ENCODE measurements around the gene ARID1A. TPM values are rescaled to one million over a fixed set of nuclear protein-coding genes. Genes with fewer than 3 reads are reported as not detected.

ARID1A gene
- total RNA-seq, 1 experiment from 2014 or later = 26.2 TPM

DNA sequence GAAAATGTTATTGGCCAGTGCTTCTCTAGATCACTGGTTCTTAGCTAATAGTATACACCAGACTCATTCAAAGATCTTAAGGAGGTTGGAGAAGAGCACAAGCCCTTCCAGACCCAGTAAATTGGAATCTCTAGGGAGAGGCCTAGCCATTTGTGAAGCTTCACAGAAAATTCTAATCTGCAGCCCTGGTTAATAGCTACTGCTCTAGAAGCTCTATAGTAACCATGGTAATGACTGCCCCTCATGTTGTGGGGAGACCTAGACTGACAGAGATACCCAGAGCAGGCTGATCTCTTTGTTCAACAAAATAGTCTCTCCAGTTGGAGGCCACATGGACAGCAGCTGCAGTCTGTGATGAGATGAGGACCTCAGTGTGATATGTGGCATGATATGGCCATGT is 31.7 kb downstream of the ARID1A start:
- DNase-seq (ENCODE audit: low read depth) = no peak

DNA sequence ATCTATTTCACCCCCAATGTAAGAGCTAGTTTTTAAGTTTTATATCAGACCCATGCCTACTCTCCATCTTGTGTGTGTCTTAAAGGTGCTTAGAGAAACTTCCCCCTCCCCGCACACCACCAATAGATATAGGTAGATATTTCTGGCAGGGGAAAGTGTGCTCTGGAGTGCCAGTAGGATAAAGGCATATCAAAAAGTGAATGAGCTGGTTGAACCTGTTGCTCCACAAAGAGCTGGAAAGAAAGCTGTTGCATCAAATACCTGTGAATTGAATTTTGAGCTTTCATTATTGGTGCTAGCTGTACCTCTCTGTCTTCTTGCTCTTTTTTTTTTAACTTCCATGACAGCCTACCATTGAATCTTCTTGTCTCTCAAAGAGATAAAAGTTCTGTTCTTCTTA is 32.8 kb downstream of the ARID1A start:
- no peak for DNase-seq (ENCODE audit: low read depth)

DNA sequence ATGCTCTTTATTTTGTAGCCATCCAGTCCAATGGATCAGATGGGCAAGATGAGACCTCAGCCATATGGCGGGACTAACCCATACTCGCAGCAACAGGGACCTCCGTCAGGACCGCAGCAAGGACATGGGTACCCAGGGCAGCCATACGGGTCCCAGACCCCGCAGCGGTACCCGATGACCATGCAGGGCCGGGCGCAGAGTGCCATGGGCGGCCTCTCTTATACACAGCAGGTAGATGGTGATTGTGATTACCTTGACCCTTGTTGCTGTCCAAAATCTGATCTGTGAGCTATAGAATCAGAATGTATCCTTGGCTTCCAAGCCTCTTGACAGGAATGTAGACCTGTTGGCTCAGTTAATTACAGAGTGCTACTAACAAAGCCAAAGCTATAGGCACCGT is 33.8 kb downstream of the ARID1A start:
- no peak for DNase-seq (ENCODE audit: low read depth)

- DNase-seq (ENCODE audit: low read depth) = no peak
Observed at GRCh38 chr1:26730695-26731094, 34.9 kb downstream of the ARID1A start.

DNA sequence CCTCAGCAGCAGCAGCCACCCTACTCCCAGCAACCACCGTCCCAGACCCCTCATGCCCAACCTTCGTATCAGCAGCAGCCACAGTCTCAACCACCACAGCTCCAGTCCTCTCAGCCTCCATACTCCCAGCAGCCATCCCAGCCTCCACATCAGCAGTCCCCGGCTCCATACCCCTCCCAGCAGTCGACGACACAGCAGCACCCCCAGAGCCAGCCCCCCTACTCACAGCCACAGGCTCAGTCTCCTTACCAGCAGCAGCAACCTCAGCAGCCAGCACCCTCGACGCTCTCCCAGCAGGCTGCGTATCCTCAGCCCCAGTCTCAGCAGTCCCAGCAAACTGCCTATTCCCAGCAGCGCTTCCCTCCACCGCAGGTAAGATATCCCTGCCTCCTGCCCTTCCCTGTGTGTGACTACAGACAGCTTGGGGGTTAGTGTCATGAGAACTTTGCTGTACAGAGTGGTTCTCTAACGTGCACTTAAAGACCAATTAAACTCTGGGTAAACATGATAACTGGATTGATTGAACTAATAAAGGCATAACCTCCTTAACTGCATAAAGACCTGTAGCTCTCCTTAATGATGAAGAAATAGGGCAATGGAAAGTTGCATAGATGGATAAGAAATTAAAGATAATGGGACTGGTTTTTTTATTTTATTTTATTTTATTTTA is 35.6 kb downstream of the ARID1A start:
- DNase-seq (ENCODE audit: low read depth) = no peak

DNA sequence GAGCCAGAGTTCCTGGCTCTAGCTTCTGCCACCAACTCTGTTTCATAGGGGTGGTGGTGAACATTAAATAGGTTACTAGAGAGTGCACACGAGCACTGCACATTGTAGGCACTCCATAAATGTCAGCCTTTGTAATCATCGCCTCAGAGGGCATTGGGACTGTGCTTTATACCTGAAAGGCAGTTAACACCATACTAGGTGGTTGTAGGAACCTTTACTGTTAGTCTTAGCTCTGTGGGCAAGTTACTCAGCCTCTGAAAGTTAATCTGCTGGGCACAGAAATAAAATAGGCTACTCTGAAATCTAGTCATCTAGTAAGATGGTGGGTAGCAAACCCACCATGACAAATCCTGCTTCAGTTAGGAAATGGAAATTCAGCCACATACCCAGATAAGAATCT is 37.6 kb downstream of the ARID1A start:
- no peak for DNase-seq (ENCODE audit: low read depth)

DNA sequence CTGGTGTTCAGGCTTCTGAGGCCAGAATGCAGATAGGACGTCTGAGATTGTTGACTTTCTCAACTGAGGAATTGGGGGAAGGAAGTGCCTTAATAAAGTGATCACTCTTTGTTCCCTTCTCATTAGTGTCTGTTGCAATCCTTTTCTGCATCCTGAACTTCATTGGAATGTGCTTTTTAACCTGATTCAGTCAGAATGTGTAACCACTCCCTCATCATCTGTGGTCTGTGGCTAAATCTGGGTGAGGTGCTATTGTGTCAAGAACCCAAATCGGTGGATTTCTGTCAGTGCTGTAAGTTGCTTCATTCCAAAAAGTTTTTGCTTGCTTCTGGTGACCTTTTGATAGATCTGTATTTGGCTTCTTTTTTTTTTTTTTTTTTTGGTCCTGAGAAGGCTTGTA is 38.2 kb downstream of the ARID1A start:
- DNase-seq (ENCODE audit: low read depth) = peak; percentile 81

DNA sequence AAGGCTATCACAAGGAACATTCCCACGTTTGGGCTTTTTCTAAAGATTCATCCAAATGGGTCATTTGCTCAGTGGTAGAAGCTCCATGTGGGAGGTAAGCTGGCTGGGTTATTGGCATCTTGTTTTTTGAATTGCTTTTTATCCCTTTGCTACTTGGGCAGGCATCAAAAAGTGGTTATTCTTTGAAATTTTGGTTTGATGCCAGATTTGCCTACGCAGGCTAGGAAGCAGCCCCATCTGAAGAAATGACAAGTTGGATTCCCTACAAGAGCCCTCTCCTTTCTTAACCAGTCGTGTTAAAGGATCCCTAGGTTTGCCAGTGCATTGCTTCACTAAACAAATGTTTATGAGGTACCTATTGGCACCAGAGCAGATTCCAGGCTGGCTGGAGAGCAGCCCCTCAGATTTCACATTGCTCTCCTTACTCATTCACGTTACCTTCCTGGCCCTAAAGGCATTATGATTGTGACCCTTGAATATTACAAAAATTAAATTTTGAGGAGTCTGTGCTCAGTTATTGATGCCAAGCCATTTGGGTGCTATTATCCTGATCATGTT is 38.8 kb downstream of the ARID1A start:
- no peak for DNase-seq (ENCODE audit: low read depth)

DNA sequence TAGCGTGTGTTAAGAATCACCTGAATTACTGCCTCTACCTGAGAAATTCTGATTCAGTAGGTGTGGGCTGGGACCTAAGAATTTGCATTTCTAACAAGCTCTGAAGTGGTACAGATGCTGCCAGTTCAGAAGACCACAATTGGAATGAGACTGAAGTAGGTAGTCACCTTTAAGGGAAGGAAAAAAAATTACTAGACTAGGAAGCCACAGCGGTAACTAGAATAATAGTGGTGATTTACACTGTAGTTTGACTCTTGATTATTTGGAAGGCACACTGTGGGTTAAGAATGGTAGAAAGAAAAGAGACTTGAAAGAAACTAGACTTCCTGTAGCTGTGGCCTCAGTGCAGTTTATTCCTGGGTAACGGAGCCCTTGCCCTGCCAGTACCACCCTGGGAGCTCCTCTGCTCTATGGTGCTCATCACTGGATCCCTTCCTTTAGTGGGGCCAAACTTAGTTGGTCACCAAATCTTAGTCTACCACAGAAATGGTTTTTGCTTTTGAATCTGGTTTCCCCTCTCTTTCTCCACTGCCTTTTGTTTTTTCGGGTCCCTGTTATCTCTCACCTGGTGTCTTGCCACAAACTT is 43.6 kb downstream of the ARID1A start:
- DNase-seq (ENCODE audit: low read depth) = no peak

GRCh38 chr1:26740023-26740634 is 44.3 kb downstream of the ARID1A start:
- no peak for DNase-seq (ENCODE audit: low read depth)

DNA sequence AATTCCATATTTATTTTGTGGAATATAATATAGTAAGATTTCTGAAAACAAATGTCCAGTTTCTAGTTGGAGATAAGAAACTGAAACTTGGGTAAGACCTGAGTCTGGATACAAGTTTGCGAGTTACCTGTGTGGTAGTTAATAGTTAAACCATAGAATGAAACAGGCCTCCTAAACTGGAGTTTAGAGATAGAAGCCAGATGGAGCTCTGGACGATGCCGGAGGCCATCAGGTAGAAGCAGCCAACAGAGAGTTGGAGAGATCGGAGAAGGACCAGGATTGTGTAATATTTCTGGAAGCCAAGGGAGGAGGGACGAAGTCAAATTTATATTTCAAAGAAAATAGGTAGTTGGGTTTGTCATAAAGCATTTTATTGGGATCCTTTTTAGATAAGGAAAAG is 45.1 kb downstream of the ARID1A start:
- no peak for DNase-seq (ENCODE audit: low read depth)

GRCh38 chr1:26743426-26744059 is 47.7 kb downstream of the ARID1A start:
- no peak for DNase-seq (ENCODE audit: low read depth)

DNA sequence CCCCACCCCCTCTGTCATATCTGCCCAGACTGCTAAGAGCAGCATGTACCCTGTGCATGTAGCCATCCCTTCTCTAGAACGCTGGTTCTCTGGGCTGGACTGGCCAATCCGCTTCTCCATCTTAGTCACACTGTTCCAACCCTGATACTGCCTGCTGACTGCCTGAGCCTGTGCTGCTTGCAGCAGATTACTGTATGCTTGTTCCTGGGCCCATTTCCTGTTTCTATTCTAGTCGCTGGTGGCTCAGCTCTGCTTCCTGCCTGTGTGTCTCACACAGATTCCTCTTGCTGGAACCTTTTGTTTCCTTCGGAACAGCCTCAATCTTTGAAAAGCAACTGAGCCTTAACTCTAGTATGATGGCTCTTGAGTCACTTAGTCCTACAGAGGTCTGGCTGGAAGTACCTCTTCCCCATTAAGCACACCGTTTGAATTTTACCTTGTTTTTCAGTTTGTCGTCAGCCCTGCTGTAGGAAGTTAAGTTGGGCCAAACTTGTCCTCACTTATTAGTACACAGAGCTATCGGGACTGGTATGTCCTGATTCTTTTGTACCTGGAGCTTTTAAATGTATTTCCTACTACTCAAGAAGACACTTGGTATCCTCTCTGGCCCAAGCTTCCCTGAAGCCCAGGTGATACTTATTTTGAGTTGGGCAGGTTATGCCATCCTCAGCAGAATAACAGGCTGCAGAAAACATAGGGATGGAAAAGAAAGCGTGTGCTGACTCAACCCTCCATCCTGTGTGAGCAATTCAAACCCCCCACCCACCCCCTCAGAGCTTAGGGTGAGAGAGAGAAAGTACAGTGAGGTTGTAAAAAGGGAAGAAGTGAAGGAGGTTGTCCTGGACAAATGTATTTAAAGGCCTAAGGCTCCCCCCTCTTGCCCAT is 48.5 kb downstream of the ARID1A start:
- DNase-seq (ENCODE audit: low read depth) = peak; percentile 95

- peak; percentile 57 for DNase-seq (ENCODE audit: low read depth)
Observed at GRCh38 chr1:26745191-26745590, 49.4 kb downstream of the ARID1A start.

- DNase-seq (ENCODE audit: low read depth) = no peak
Observed at GRCh38 chr1:26747048-26747447, 51.2 kb downstream of the ARID1A start.

GRCh38 chr1:26748351-26748750 is 52.5 kb downstream of the ARID1A start:
- no peak for DNase-seq (ENCODE audit: low read depth)

- no peak for DNase-seq (ENCODE audit: low read depth)
Observed at GRCh38 chr1:26749458-26749857, 53.6 kb downstream of the ARID1A start.

- no peak for DNase-seq (ENCODE audit: low read depth)
Observed at GRCh38 chr1:26750428-26750827, 54.6 kb downstream of the ARID1A start.

DNA sequence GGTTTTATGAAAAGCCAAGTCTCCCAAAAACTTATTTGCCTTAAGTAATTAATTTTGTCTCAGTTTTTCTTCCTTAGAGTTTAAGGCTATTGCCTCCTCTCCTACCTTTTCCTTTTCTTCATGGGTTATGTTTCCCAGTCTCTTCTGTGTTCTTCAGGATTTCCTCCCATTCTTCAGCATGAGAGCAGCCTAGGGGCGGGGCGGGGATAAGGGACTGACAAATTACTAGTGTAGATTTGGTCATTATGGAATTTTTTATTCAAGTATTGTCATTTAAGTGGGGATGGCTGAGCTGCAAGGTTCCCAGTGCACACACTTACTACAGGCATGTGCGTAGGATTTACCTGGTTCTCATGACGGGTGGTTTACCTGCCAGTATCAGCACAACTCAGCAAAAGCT is 56.7 kb downstream of the ARID1A start:
- no peak for DNase-seq (ENCODE audit: low read depth)

DNA sequence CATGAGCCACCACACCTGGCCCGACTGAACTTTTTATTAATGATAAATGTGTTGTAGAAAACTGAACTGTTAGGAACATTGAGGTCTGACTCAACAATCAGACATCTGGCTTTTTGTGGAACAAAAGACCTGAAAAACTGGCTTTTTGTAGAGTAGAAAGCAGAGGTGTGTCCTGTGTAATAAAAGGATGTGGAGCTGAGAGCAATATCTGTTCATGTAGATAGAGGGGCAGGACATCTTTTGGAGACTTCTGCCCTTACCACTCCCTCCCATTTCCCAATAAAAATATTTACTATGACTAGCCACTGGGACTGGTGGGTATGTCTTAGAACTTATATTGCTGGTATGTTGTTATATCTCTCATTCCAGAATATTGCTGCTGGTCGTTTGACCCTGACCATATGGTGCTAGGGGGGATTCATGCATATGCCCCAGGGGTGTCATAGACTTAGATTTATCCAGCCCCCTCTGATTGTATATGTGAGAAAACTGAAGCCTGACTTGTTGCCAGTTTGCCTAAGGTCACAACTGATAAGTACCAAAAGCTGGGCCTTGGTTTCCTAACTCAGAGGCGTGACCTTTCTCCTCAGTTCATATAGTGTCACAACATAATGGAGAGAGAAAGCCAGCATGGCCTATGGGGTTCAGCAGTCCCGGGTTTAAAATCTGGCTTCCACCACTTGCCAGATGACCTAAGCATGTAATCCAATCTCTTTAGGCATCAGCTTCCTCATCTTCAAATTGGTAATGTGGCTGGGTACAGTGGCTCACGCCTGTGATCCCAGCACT is 58.5 kb downstream of the ARID1A start:
- no peak for DNase-seq (ENCODE audit: low read depth)

GRCh38 chr1:26758358-26758757 is 62.5 kb downstream of the ARID1A start:
- no peak for DNase-seq (ENCODE audit: low read depth)

All from M059J (cell line).